HG03108 (cell line): ENCODE results near the gene AMPH.
"Not testable (repeated sequence)": the region's sequence is repeated elsewhere in the genome, so short reads cannot be mapped to it uniquely, and the experiment has no call there.

Experiments
- ATAC-seq: cut with Tn5 transposase; IDR thresholded peaks from one replicate; pipeline ENCODE4 v1.9.1; 2021; ENCODE audit warnings: moderate library complexity; ENCODE audit not compliant: unreplicated experiment

The AMPH gene

DNA sequence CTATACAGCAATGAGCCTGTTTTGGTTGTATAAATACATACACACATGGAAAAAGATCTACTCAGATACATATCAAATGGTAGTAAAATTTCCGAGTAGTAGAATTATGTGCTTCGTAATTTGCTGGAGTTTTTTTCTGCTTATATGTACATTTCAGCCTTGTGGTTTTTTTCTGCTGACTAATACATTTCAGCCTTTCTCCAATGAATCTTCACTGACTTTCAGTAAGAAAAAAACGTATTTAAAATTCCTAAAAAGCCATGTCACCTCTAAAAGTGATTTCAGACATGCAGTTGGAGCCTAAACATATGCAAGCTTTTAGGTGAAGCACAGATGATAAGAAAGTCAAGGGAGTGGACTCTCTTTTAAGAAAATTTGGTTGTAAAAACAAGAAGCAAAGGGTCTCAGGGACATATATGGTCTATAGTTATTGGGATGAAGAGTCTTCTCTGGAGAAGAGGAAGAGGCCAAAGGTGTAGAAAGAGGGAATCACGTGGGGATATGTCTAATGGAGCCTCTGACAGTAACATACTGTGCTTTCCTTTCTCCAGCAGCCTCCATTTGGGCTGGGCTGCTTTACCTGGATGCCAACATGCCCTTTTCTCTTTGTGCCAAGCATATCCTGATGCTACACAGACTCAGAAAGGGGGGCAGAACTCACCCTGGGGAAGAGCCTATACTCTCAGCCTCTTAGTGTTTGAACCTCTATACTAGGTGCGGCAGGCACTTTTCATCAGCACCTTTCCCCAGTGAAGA is 2.4 kb downstream of the AMPH start:
- no peak for ATAC-seq

DNA sequence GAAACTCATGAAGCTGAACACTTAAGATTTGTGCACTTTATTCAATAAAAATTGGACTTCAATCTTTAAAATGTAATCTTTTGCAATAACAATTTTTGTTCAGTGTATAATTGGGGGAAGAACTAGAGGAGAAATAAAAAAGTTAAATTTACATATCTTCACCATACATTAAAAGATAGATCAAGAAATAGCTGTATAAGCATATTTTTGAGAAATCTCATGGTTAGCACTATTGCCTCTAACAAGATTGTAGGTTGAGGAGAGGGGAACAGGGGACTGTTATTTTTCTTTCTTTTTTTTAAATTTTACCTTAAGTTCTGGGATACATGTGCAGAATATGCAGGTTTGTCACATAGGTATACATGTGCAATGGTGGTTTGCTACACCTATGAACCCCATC is 5.3 kb downstream of the AMPH start:
- ATAC-seq = no peak

- ATAC-seq = no peak
Measured at GRCh38 chr7:38615665-38616064, 15.5 kb downstream of the AMPH start.

DNA sequence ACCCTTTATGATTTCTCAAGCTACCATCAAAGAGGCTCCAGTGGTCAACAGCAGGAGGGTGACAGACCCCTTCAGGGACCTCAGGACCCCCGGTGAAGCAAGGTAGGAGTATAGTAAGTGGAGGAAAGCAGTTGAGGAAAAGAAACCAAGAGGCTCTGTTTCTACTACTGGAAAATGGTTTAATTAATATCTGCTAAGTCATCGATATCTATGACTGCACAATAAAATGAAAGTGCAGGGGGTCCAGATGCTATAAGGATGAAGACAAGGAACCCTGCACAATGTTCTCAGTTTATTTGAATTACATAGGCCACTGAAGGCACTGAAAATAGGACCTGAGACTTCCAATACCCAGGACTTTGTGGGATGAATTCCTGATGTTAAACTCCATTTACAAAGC is 23.7 kb downstream of the AMPH start:
- no peak for ATAC-seq

DNA sequence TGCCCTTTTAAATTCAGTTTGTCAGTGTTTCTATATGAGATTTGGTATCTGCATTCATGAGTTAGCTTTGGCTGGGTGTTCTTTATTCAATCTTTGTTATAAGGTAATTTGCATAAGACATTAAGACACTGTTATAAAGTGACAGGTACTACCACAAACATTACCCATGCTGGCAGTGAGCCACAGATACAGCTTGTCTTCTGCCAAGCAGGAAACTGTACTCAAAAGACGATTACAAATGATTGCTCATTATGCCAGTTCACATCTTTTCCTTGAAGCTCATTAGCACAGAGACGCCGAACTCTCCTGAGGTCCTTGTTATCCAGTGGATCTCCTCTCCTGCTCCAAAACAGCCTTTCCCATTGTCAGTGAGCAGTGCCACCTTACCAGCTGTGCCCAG is 30.4 kb downstream of the AMPH start:
- ATAC-seq = no peak

- no peak for ATAC-seq
Measured at GRCh38 chr7:38594949-38595348, 36.2 kb downstream of the AMPH start.

- no peak for ATAC-seq
Measured at GRCh38 chr7:38592737-38593288, 38.4 kb downstream of the AMPH start.

- ATAC-seq = no peak
Measured at GRCh38 chr7:38585572-38586354, 45.4 kb downstream of the AMPH start.

GRCh38 chr7:38584443-38585210 is 46.5 kb downstream of the AMPH start:
- ATAC-seq = no peak

GRCh38 chr7:38580485-38580884 is 50.7 kb downstream of the AMPH start:
- ATAC-seq = no peak

DNA sequence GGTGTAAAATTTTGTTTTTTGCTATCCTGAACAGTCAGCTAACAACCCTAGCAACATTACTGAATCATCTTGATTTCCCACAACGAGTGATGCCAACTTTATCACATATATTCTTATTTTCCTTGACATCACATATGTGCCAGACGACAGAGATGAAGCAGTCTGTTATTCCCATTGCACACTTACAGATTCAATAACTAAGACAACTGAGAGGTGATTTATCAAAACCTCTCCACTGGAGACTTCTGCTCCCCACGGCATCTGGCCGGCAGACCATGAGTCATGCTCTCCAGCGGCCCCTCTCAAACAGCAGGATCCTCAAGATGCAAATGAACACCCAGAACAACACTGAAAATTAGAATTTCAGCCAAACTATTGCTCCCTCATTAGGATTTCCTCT is 57.1 kb downstream of the AMPH start:
- ATAC-seq = no peak

GRCh38 chr7:38571620-38572019 is 59.6 kb downstream of the AMPH start:
- ATAC-seq = not testable (repeated sequence)

DNA sequence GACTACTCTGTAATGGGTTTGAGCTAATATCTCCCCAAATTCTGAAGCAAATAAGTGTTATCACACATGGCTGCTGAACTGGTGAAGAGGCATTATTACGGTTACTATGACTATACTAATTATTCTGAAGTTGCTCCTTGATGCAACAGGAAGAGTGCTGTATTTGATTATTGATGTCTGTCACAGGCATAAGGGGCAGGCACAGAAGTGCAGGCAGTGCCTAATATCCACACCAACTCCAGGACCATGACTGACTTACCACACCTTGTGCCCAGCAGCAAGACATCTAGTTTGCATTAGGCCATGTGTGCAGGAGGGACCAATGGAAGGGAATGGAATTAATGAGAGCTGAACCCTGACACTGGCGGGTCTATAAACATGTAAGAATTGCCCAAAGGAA is 62.7 kb downstream of the AMPH start:
- ATAC-seq = no peak

DNA sequence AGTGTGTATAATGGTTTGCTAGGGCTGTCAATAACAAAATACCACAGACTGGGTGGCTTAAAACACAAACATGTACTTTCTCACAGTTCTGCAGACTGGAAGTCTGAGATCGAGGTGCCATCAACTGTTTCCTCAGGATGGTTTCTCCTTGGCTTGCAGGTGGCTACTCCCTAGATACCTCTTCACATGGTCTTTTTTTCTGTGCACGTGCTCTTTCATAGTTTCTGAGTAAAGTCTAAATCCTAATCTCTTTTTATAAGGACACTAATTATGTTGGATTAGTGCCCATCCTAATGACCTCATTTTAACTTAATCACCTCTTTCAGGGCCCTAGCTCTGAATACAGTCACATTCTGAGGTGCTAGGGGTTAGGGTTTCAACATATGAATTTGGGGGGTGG is 65.9 kb downstream of the AMPH start:
- no peak for ATAC-seq

DNA sequence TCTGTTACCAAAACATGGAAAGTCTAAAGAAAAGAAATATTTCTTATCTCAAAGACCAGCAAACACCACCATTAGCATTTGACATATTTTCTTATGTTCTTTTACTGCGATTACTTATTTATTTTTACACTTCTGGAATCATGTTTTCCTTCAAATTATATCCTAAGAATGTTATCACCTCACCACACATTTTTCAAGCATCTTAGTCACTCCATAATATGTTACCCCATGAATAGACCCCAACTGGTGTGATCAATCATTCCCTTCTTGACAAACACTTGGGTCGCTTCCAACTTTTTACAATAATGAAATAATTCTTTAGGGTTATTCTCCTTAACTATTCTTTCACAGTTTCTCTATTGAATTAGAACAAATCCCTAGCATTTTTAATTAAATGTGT is 67.4 kb downstream of the AMPH start:
- no peak for ATAC-seq

GRCh38 chr7:38561166-38561565 is 70.0 kb downstream of the AMPH start:
- ATAC-seq = no peak

DNA sequence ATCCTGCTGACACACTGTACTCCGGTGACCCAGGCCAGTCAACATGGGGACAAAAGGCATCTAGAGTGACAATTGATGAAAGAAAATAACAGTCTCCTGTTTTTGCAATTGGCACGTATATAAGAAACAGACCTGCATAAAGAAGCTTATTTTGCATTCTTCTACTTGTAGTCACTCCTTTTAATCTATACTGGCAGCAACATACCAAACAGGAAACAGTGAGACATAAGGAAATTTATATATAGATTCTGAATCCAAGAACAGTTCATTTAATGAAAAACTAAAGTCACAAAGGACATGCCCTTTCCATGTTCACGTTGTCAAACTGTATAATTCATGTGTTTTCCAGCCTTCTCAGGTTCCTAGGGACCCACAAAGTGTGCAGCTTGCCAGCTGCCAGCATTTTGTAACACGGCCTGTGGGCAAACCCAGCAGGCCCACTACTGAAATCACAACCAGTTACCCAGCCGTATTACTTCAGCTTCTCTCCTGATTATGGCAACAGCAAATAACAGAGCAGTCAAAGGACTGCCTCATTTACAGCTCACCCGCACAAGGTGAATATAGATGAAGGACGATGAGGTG is 72.3 kb downstream of the AMPH start:
- no peak for ATAC-seq

DNA sequence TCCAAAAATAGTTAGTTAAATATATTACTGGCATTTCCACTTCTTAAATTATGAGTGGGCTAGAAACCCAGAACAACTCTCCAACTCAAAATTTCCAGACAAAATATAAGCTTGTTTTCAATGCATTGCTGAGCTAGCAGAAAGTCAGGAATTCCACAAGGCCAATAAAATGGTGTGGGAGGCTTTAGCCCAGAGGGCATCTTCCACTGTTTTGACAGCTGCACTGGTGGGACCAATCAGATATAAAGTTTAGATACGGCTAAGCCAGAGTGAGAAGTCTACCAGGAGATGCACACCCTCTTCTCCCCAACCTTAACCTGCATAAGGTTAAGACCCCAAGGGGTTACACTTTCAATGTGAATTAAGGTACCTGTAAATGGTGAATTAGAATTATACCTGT is 76.6 kb downstream of the AMPH start:
- ATAC-seq = no peak

DNA sequence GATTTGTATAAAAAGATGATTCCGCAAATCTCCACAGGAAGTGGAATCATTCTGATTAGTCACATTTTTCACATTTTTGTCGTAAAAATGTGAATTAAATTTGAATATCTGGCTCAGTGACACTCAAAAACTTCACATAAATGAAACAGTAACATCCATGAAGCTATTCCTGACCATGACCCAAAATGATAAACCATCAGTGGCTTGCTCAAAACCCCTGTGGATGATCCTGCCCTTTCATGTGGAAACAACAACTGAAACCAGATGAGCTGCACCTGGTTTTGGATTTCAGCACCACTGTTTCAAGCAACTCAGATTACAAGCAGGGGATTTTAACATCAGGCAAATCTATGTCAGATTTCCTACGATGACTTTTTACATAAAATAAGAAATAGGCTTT is 80.3 kb downstream of the AMPH start:
- no peak for ATAC-seq

DNA sequence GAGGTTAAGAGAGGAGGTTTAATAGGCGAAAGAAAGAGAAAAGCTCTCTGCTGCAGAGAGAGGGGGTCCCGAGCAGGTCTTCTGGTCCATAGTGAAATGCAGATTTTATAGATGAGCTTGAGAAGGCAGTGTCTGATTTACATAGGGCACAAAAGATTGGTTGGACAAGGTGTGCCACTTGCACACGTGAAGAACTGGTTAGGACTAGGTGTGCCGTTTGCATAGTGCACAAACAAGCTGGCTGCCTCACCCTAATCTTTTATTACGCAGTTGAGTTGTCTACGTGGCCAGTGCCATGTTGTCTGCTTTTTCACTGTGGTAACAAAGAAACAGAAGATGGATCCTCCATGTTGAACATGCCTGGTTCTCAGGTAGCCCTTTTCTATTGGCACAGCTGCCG is 82.6 kb downstream of the AMPH start:
- no peak for ATAC-seq

DNA sequence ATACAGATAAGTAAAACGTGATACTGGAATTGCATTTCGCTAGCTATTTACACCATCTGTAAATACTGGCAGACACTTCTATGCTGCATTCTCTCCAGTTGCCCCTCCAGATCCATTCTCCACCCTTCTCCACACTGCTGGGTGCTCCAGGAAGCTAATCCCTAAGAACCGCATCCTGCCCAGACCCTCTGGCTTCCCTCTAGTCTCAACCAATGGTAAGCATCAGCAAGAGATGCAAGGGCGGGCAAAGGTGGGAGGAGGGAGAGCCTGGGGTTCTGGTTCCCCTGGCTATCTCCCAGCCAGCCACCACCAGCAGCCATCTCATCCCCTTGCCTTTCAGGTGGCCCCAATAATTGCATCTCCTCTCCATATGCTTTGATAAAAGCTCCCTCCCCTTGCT is 84.4 kb downstream of the AMPH start:
- no peak for ATAC-seq
